H9 (cell line): ENCODE results near the gene IL24. TPM values are rescaled to one million over a fixed set of nuclear protein-coding genes. Genes with fewer than 3 reads are reported as not detected.

Experiments
- DNase-seq: peaks from one replicate; pipeline ENCODE4 v3.0.0-alpha.2; 2017
- H2AFZ ChIP-seq: one replicate; pipeline ENCODE4 v1.6.1; 2013; ENCODE audit warnings: mild to moderate bottlenecking, low read length, control low read depth, moderate library complexity
- H2AK5ac ChIP-seq: 2 replicates; pipeline ENCODE4 v1.6.1; 2013; ENCODE audit warnings: low read length, control low read depth, mixed read lengths; ENCODE audit not compliant: insufficient read length
- H2BK120ac ChIP-seq: one replicate; pipeline ENCODE4 v1.6.1; 2013; ENCODE audit warnings: low read depth, mild to moderate bottlenecking, low read length, control low read depth, inconsistent platforms; ENCODE audit not compliant: poor library complexity, severe bottlenecking
- H2BK12ac ChIP-seq: 2 replicates; pipeline ENCODE4 v1.6.1; 2013; ENCODE audit warnings: low read length, control low read depth, mixed read lengths, low read depth; ENCODE audit not compliant: insufficient read length
- H2BK15ac ChIP-seq: 2 replicates; pipeline ENCODE4 v1.6.1; 2013; ENCODE audit warnings: low read depth, low read length, control low read depth
- H2BK20ac ChIP-seq: one replicate; pipeline ENCODE4 v1.6.1; 2013; ENCODE audit warnings: low read depth, mild to moderate bottlenecking, low read length, control low read depth, inconsistent platforms; ENCODE audit not compliant: poor library complexity, severe bottlenecking
- H2BK5ac ChIP-seq: 2 replicates; pipeline ENCODE4 v1.6.1; 2013; ENCODE audit warnings: low read length, control low read depth, mixed read lengths; ENCODE audit not compliant: insufficient read length
- H3K14ac ChIP-seq: 2 replicates; pipeline ENCODE4 v1.6.1; 2013; ENCODE audit warnings: low read length, control low read depth; ENCODE audit not compliant: insufficient read depth
- H3K18ac ChIP-seq: 2 replicates; pipeline ENCODE4 v1.6.1; 2013; ENCODE audit warnings: low read depth, mild to moderate bottlenecking, mixed read lengths, low read length, control low read depth; ENCODE audit not compliant: insufficient read length
- H3K23ac ChIP-seq: 2 replicates; pipeline ENCODE4 v1.6.1; 2013; ENCODE audit warnings: low read length, control low read depth, mixed read lengths, low read depth; ENCODE audit not compliant: insufficient read length
- H3K23me2 ChIP-seq: 2 replicates; pipeline ENCODE4 v1.6.1; 2013; ENCODE audit warnings: low read depth, mild to moderate bottlenecking, mixed read lengths, low read length, control low read depth; ENCODE audit not compliant: insufficient read length, poor library complexity, severe bottlenecking
- H3K27ac ChIP-seq: 2 replicates; pipeline ENCODE4 v1.5.1; 2013; ENCODE audit warnings: low read length, control low read depth, mixed read lengths, low read depth; ENCODE audit not compliant: insufficient read length
- H3K27me3 ChIP-seq: 2 replicates; pipeline ENCODE4 v1.6.1; 2013; ENCODE audit warnings: low read length, control low read depth, inconsistent platforms; ENCODE audit not compliant: insufficient read depth
- H3K4ac ChIP-seq: 2 replicates; pipeline ENCODE4 v1.6.1; 2013; ENCODE audit warnings: low read depth, mild to moderate bottlenecking, control low read depth, inconsistent platforms, low read length, moderate library complexity
- H3K4me1 ChIP-seq: 2 replicates; pipeline ENCODE4 v1.6.1; 2013; ENCODE audit warnings: low read length, control low read depth, inconsistent platforms; ENCODE audit not compliant: insufficient read depth
- H3K4me2 ChIP-seq: 2 replicates; pipeline ENCODE4 v1.6.1; 2013; ENCODE audit warnings: low read length, control low read depth, mixed read lengths; ENCODE audit not compliant: insufficient read length, insufficient read depth
- H3K56ac ChIP-seq: 2 replicates; pipeline ENCODE4 v1.6.1; 2013; ENCODE audit warnings: low read depth, mild to moderate bottlenecking, mixed read lengths, low read length, control low read depth; ENCODE audit not compliant: insufficient read length
- H3K79me1 ChIP-seq: 2 replicates; pipeline ENCODE4 v1.6.1; 2013; ENCODE audit warnings: low read depth, mild to moderate bottlenecking, moderate library complexity, low read length, control low read depth, inconsistent platforms; ENCODE audit not compliant: insufficient read depth, poor library complexity, severe bottlenecking
- H3K79me2 ChIP-seq: 2 replicates; pipeline ENCODE4 v1.6.1; 2013; ENCODE audit warnings: low read length, control low read depth, inconsistent platforms; ENCODE audit not compliant: insufficient read depth
- H3K9ac ChIP-seq: 2 replicates; pipeline ENCODE4 v1.6.1; 2013; ENCODE audit warnings: low read length, control low read depth, mixed read lengths; ENCODE audit not compliant: insufficient read length; ENCODE audit errors: extremely low read depth
- H3K9me3 ChIP-seq: one replicate; pipeline ENCODE4 v1.6.1; 2013; ENCODE audit warnings: low read depth, low read length, inconsistent platforms; ENCODE audit not compliant: control insufficient read depth
- H3T11ph ChIP-seq: one replicate; pipeline ENCODE4 v1.6.1; 2013; ENCODE audit warnings: mild to moderate bottlenecking, low read length, control low read depth, inconsistent platforms
- H4K20me1 ChIP-seq: one replicate; pipeline ENCODE4 v1.6.1; 2013; ENCODE audit not compliant: control insufficient read depth, insufficient read length, insufficient read depth
- H4K5ac ChIP-seq: 2 replicates; pipeline ENCODE4 v1.6.1; 2013; ENCODE audit warnings: low read depth, mild to moderate bottlenecking, mixed read lengths, low read length, control low read depth; ENCODE audit not compliant: insufficient read length
- H4K8ac ChIP-seq: replicated peaks from 2 replicates; pipeline ENCODE4 v1.6.1; 2013; ENCODE audit warnings: low read length, control low read depth, mixed read lengths, low read depth; ENCODE audit not compliant: insufficient read length
- H4K91ac ChIP-seq: 2 replicates; pipeline ENCODE4 v1.6.1; 2013; ENCODE audit warnings: low read depth, mild to moderate bottlenecking, moderate library complexity, mixed read lengths, low read length, control low read depth; ENCODE audit not compliant: insufficient read length
- H3K27ac Mint-ChIP-seq, 3 experiments: 2 replicates in 2 of 3; 3 replicates in 1 of 3; pipeline ENCODE4 v1.8.0; 2020 to 2021; ENCODE audit warnings: mixed read lengths in 3 of 3, mild to moderate bottlenecking in 1 of 3, moderate library complexity in 1 of 3
- H3K27me3 Mint-ChIP-seq: 2 replicates; pipeline ENCODE4 v1.8.0; 2021; ENCODE audit warnings: low read depth, mild to moderate bottlenecking, moderate library complexity, mixed read lengths
- H3K36me3 Mint-ChIP-seq, 3 experiments: 2 replicates in 2 of 3; 3 replicates in 1 of 3; pipeline ENCODE4 v1.8.0; 2020 to 2021; ENCODE audit warnings: low read depth in 3 of 3, mixed read lengths in 3 of 3; ENCODE audit not compliant: insufficient read depth in 1 of 3
- H3K4me1 Mint-ChIP-seq, 2 experiments: 2 replicates each; pipeline ENCODE4 v1.8.0; 2020; ENCODE audit warnings: mixed read lengths in 2 of 2
- H3K4me3 Mint-ChIP-seq, 2 experiments: 2 replicates in 1 of 2; 3 replicates in 1 of 2; pipeline ENCODE4 v1.8.0; 2020 to 2021; ENCODE audit warnings: mild to moderate bottlenecking in 2 of 2, mixed read lengths in 2 of 2, moderate library complexity in 1 of 2
- H3K9me3 Mint-ChIP-seq, 2 experiments: 2 replicates in 1 of 2; 3 replicates in 1 of 2; pipeline ENCODE4 v1.8.0; 2020; ENCODE audit warnings: mild to moderate bottlenecking in 2 of 2, mixed read lengths in 2 of 2, moderate library complexity in 1 of 2
- WGBS: extraction: QIAGEN DNeasy Blood & Tissue Kit; methylation state at CpG from one replicate; pipeline ENCODE4 v1.1.7; 2013; ENCODE audit warnings: missing lambda C conversion rate, low lambda C conversion rate, mixed read lengths; ENCODE audit not compliant: insufficient read length; ENCODE audit errors: extremely low coverage; 5-methylcytosine and 5-hydroxymethylcytosine counted together
- total RNA-seq: library from RNA; stranded (reverse); gene quantifications from 2 replicates; pipeline ENCODE4 v1.2.1, GENCODE V29; 2021
- TF ChIP-seq, protein P1 (sequence below): fragments of 200-600 bp; sonication (generic); conservative IDR thresholded peaks from 3 replicates; pipeline ENCODE4 v1.8.0; 2021; ENCODE audit warnings: antibody characterized with exemption, mild to moderate bottlenecking

The IL24 gene
- total RNA-seq, 1 experiment from 2014 or later: not detected

DNA sequence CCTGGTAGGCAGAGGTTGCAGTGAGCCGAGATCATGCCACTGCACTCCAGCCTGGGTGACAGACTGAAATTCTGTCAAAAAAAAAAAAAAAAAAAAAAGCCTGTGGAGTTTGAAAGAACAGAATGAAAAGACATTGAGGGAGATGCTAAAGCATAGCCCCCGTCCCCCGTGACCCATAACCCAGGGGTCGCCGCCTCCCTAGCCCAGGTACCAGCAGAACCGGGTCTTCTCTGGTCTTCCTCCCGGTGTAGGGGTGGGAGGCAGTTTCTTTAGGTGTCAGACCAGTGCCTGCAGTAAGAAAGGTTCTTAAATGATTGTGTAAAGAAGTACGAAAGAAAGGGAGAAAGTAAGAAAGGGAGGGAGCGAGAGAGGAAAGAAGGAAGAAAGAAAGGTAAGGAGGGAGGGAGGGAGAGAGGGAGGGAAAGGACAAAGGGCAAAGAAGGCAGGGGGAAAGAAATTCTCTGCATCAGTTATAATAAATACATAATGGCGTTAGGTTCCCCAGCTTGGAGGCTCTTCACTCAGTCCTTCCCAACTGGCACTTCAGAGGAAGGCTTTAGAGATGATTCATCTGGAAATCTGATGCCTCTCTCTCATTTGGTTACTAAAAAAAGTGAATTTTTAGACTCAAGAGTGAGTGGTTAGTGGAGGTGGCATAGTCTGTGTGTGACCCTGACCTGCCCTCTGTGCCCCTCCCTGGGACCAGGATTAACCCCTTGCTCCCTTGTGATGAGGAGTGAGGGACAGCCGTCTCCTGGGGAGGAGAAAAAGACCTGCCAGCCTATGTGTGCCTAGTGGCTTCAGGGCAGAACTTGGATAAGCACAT is 1.1 kb downstream of the IL24 start:
- no peak overlapping the region for H3K14ac ChIP-seq
- no peak overlapping the region for H2BK5ac ChIP-seq
- Mint-ChIP-seq H3K27me3 (peaks cover 18% of the 10 kb centered on the region), H3K27ac (peak overlapping the region in 1 of 3 experiments; percentile 29; a peak in 1 of 7 replicates), H3K4me1 (peaks cover 7 to 8% of the 10 kb centered on the region in 2 experiments; a peak in 3 of 4 replicates), H3K4me3 (no peak overlapping the region), H3K9me3 (no peaks in the 10 kb centered on the region), H3K36me3 (no peaks in the 10 kb centered on the region)
- no peak for DNase-seq
- H3K56ac ChIP-seq: no peak overlapping the region
- no peak overlapping the region for H2AK5ac ChIP-seq
- H3K9me3 ChIP-seq: no peaks in the 10 kb centered on the region
- H4K8ac ChIP-seq: no peak overlapping the region
- H4K20me1 ChIP-seq: no peaks in the 10 kb centered on the region
- H2BK12ac ChIP-seq: no peak overlapping the region
- H4K91ac ChIP-seq: no peak overlapping the region
- no peaks in the 10 kb centered on the region for H3K23me2 ChIP-seq
- no peak overlapping the region for H3K9ac ChIP-seq
- no peaks in the 10 kb centered on the region for H3K79me2 ChIP-seq
- H4K5ac ChIP-seq: no peak overlapping the region
- no peak overlapping the region for H2BK120ac ChIP-seq
- no peak overlapping the region for H2AFZ ChIP-seq
- H3K4me1 ChIP-seq: no peaks in the 10 kb centered on the region
- no peaks in the 10 kb centered on the region for H3K27me3 ChIP-seq
- H3K18ac ChIP-seq: no peak overlapping the region
- H3T11ph ChIP-seq: no peak overlapping the region
- H3K4ac ChIP-seq: no peak overlapping the region
- H2BK15ac ChIP-seq: no peak overlapping the region
- no peak overlapping the region for H3K4me2 ChIP-seq
- no peak overlapping the region for H3K27ac ChIP-seq
- no peak overlapping the region for H3K23ac ChIP-seq
- H2BK20ac ChIP-seq: no peak overlapping the region
- TF ChIP-seq, protein P1, sequence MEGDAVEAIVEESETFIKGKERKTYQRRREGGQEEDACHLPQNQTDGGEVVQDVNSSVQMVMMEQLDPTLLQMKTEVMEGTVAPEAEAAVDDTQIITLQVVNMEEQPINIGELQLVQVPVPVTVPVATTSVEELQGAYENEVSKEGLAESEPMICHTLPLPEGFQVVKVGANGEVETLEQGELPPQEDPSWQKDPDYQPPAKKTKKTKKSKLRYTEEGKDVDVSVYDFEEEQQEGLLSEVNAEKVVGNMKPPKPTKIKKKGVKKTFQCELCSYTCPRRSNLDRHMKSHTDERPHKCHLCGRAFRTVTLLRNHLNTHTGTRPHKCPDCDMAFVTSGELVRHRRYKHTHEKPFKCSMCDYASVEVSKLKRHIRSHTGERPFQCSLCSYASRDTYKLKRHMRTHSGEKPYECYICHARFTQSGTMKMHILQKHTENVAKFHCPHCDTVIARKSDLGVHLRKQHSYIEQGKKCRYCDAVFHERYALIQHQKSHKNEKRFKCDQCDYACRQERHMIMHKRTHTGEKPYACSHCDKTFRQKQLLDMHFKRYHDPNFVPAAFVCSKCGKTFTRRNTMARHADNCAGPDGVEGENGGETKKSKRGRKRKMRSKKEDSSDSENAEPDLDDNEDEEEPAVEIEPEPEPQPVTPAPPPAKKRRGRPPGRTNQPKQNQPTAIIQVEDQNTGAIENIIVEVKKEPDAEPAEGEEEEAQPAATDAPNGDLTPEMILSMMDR: no peak
- WGBS: 100% methylated on average over 2 of the region's 11 CpGs
- no peaks in the 10 kb centered on the region for H3K79me1 ChIP-seq
